GM12878 (cell line): ENCODE measurements around the gene VGLL4. TPM values are rescaled to one million over a fixed set of nuclear protein-coding genes. Genes with fewer than 3 reads are reported as not detected.

Source experiments
- CREB1 ChIP-seq: IDR thresholded peaks from 2 replicates; pipeline ENCODE4 v1.6.1; 2012; ENCODE audit warnings: low read depth, mild to moderate bottlenecking, inconsistent platforms
- EZH2 ChIP-seq: IDR thresholded peaks from 2 replicates; pipeline ENCODE4 v1.6.1; 2012; ENCODE audit warnings: low read depth, mild to moderate bottlenecking, control low read depth, inconsistent platforms, low read length, borderline replicate concordance; ENCODE audit not compliant: control insufficient read depth
- HDAC2 ChIP-seq: fragments of 200-600 bp; sonication (generic); IDR thresholded peaks from 2 replicates; pipeline ENCODE4 v1.6.1; 2017
- HDAC6 ChIP-seq: fragments of 200-600 bp; sonication (generic); IDR thresholded peaks from one replicate; pipeline ENCODE4 v1.8.0; 2017; ENCODE audit warnings: antibody characterized with exemption; ENCODE audit not compliant: unreplicated experiment
- IRF5 ChIP-seq: fragments of 450-650 bp; IDR thresholded peaks from 2 replicates; pipeline ENCODE4 v1.6.1; 2017; ENCODE audit warnings: borderline replicate concordance
- KDM1A ChIP-seq: fragments of 200-600 bp; sonication (generic); IDR thresholded peaks from 2 replicates; pipeline ENCODE4 v1.6.1; 2016; ENCODE audit warnings: borderline replicate concordance
- MYC ChIP-seq: IDR thresholded peaks from 2 replicates; pipeline ENCODE4 v1.6.1; 2011; ENCODE audit warnings: mild to moderate bottlenecking, low read length, moderate library complexity, inconsistent platforms; ENCODE audit not compliant: insufficient read depth, insufficient replicate concordance, insufficient read length, severe bottlenecking
- NR2C1 ChIP-seq: fragments of 450-650 bp; IDR thresholded peaks from 2 replicates; pipeline ENCODE4 v1.6.1; 2017; ENCODE audit warnings: antibody characterized with exemption, mild to moderate bottlenecking, moderate library complexity
- NRF1 ChIP-seq: conservative IDR thresholded peaks from 2 replicates; pipeline ENCODE4 v1.6.1; 2011; ENCODE audit warnings: mild to moderate bottlenecking, low read depth, low read length, improper control_type of control experiment
- PBX3 ChIP-seq: IDR thresholded peaks from 2 replicates; pipeline ENCODE4 v1.6.1; 2011; ENCODE audit warnings: mild to moderate bottlenecking, low read depth, low read length, moderate library complexity; ENCODE audit not compliant: insufficient replicate concordance
- POLR2AphosphoS5 ChIP-seq: IDR thresholded peaks from 2 replicates; pipeline ENCODE4 v1.6.1; 2011; ENCODE audit warnings: mild to moderate bottlenecking, low read length, inconsistent platforms
- RBBP5 ChIP-seq: fragments of 200-600 bp; sonication (generic); conservative IDR thresholded peaks from 2 replicates; pipeline ENCODE4 v1.6.1; 2016
- RCOR1 ChIP-seq: conservative IDR thresholded peaks from 2 replicates; pipeline ENCODE4 v1.6.1; 2012; ENCODE audit warnings: low read depth, low read length, improper control_type of control experiment
- RELB ChIP-seq: fragments of 450-650 bp; IDR thresholded peaks from 2 replicates; pipeline ENCODE4 v1.6.1; 2017; ENCODE audit warnings: low read depth, mild to moderate bottlenecking, moderate library complexity
- SKIL ChIP-seq: fragments of 450-650 bp; IDR thresholded peaks from 2 replicates; pipeline ENCODE4 v1.6.1; 2017; ENCODE audit warnings: mild to moderate bottlenecking, low read depth, inconsistent platforms; ENCODE audit not compliant: poor library complexity, severe bottlenecking
- SREBF1 ChIP-seq: IDR thresholded peaks from 2 replicates; pipeline ENCODE4 v1.6.1; 2012; ENCODE audit warnings: mild to moderate bottlenecking, low read length
- TARDBP ChIP-seq: IDR thresholded peaks from 2 replicates; pipeline ENCODE4 v1.6.1; 2016; ENCODE audit warnings: borderline replicate concordance
- ZNF217 ChIP-seq: fragments of 450-650 bp; IDR thresholded peaks from 2 replicates; pipeline ENCODE4 v1.6.1; 2017; ENCODE audit warnings: antibody characterized with exemption, mild to moderate bottlenecking
- ZNF24 ChIP-seq: fragments of 450-650 bp; IDR thresholded peaks from 2 replicates; pipeline ENCODE4 v1.6.1; 2017; ENCODE audit warnings: antibody characterized with exemption, mild to moderate bottlenecking
- ZNF384 ChIP-seq: IDR thresholded peaks from 2 replicates; pipeline ENCODE4 v1.6.1; 2012; ENCODE audit warnings: low read depth, mild to moderate bottlenecking, low read length, improper control_type of control experiment, borderline replicate concordance
- ZNF687 ChIP-seq: fragments of 450-650 bp; IDR thresholded peaks from 2 replicates; pipeline ENCODE4 v1.6.1; 2017; ENCODE audit warnings: mild to moderate bottlenecking, moderate library complexity
- polyA plus RNA-seq, 11 experiments: library from polyadenylated mRNA; depleted of rRNA in 4 of 11; unstranded in 6 of 11; stranded (reverse) in 5 of 11; fragments of >200 nt; fragmentation: Nextera tagmentation in 4 of 11; fragmentation: Illumina TruSeq in 1 of 11; extraction: Ambion mirVana in 4 of 11; extraction: Trizol in 1 of 11; gene quantifications; 1 replicate in 1 of 11; 2 replicates in 10 of 11; pipeline versions ENCODE4 v1.2.1 to v1.2.3, GENCODE V29; 2011 to 2016; ENCODE audit warnings: inconsistent platforms in 2 of 11, missing spikeins in 2 of 11, low read depth in 1 of 11
- total RNA-seq, 4 experiments: library from RNA; depleted of rRNA in 3 of 4; stranded (reverse); fragments of >200 nt in 3 of 4; fragmentation: Illumina TruSeq in 1 of 4; extraction: Trizol in 1 of 4; gene quantifications; 2 replicates each; pipeline versions ENCODE4 v1.2.1 to v1.2.3, GENCODE V29; 2013 to 2021

Gene VGLL4
- total and polyA plus RNA-seq, 10 of the 15 experiments (the other 5 are each of a cell fraction or from before 2014, with no cell fraction given), result 0.44 to 38.1 (median 16.1) TPM

GRCh38 chr3:11643605-11644087 is at the start of gene VGLL4 (continued):
- TF ChIP-seq EZH2 (no peak), HDAC6 (no peak), SKIL (no peak), RELB (0 out of 2 replicates have a peak, but pooled peaks have one; percentile 62), TARDBP (no peak), NRF1 (peak; percentile 52), RBBP5 (no peak), ZNF217 (no peak), SREBF1 (no peak), ZNF24 (no peak), NR2C1 (no peak), CREB1 (no peak), PBX3 (no peak), RCOR1 (no peak), POLR2AphosphoS5 (peak; percentile 58; the same call in 1 of the 2 replicates), ZNF384 (peak; percentile 62), KDM1A (no peak), IRF5 (no peak), ZNF687 (peak; percentile 84), HDAC2 (no peak), MYC (no peak)
